Uterus (tissue), 4 donors: ENCODE results near the gene GRIPAP1. TPM values are rescaled to one million over a fixed set of nuclear protein-coding genes. Genes with fewer than 3 reads are reported as not detected.
A peak's percentile ranks its signal among the peaks of the same experiment; 100 is the strongest.

Experiments
- DNase-seq, 2 donors: peaks; one replicate each; pipeline ENCODE4 v3.0.0-alpha.2; 2019 to 2020
- H3K27ac ChIP-seq, 2 donors: fragments of 200-600 bp; sonication (generic); 1 replicate in 1 of 2; 2 replicates in 1 of 2; pipeline ENCODE4 v1.5.1; 2016 to 2018
- H3K27me3 ChIP-seq, 2 donors: fragments of 200-600 bp; sonication (generic); one replicate each; pipeline ENCODE4 v1.5.1; 2018 to 2019; ENCODE audit warnings: control low read depth in 1 of 2
- H3K36me3 ChIP-seq, 2 donors: fragments of 200-600 bp; sonication (generic); one replicate each; pipeline ENCODE4 v1.5.1; 2019; ENCODE audit warnings: control low read depth in 1 of 2
- H3K4me1 ChIP-seq, 2 donors: fragments of 200-600 bp; sonication (generic); one replicate each; pipeline ENCODE4 v1.5.1; 2018 to 2019; ENCODE audit warnings: control low read depth in 1 of 2
- H3K4me3 ChIP-seq, 2 donors: fragments of 200-600 bp; sonication (generic); 1 replicate in 1 of 2; 2 replicates in 1 of 2; pipeline ENCODE4 v1.5.1; 2018 to 2019; ENCODE audit warnings: mild to moderate bottlenecking in 1 of 2
- H3K9me3 ChIP-seq, 2 donors: fragments of 200-600 bp; sonication (generic); one replicate each; pipeline ENCODE4 v1.5.1; 2019; ENCODE audit warnings: control low read depth in 1 of 2
- POLR2A ChIP-seq, 2 donors: fragments of 450-650 bp; IDR thresholded peaks; one replicate each; pipeline ENCODE4 v1.6.1; 2016; ENCODE audit warnings: antibody characterized with exemption in 2 of 2, mild to moderate bottlenecking in 1 of 2, moderate library complexity in 1 of 2
- intact Hi-C: fragments of 100-400 bp; cut with DNase I; formaldehyde crosslinking; loops from one replicate; pipeline ENCODE4 v1.15.1; 2023; ENCODE audit warnings: low total_unique reads
- total RNA-seq, 4 donors: library from RNA; depleted of rRNA in 3 of 4; stranded (reverse); fragments of >200 nt in 3 of 4; gene quantifications; one replicate each; pipeline versions ENCODE4 v1.1.0 to v1.2.4, GENCODE V29; 2014 to 2023
- TF ChIP-seq, protein P1 (sequence below), 4 experiments: fragments of 200-600 bp in 2 of 4; fragments of 450-650 bp in 2 of 4; sonication (generic) in 2 of 4; IDR thresholded peaks; one replicate each; pipeline ENCODE4 v1.5.1; 2016 to 2019; ENCODE audit warnings: antibody characterized with exemption in 4 of 4, mild to moderate bottlenecking in 2 of 4, moderate library complexity in 1 of 4
- donor health status: DM: yes; HTN: yes; CAD: no.

The GRIPAP1 gene
- total RNA-seq, 4 donors from 2014 or later = 15.4 to 57.6 (median 22.0) TPM

DNA sequence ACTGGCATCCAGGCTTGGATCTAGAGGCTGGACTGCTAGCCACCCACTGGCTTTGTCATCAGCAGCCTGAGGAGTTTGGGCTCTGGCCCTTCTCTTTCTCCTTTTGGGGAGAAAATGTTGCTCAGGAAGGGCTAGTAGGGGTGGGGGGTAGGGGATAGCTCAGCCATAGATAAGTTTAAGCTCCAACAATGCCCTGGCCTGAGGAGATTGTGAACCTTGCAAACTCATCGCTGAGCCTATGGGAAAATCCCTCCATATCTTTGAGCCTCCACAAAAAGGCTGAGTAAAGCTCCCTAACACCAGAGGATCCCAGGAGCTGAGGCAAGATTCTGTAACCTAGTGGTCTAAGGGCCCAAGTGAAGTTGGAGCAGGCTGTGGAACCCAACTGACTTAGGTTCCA, 53.5 kb downstream of the GRIPAP1 start:
- H3K4me1 ChIP-seq = no peaks in the 10 kb centered on the region
- H3K36me3 ChIP-seq = no peaks in the 10 kb centered on the region
- no peak overlapping the region for H3K27ac ChIP-seq
- no peaks in the 10 kb centered on the region for H3K27me3 ChIP-seq
- TF ChIP-seq, protein P1, sequence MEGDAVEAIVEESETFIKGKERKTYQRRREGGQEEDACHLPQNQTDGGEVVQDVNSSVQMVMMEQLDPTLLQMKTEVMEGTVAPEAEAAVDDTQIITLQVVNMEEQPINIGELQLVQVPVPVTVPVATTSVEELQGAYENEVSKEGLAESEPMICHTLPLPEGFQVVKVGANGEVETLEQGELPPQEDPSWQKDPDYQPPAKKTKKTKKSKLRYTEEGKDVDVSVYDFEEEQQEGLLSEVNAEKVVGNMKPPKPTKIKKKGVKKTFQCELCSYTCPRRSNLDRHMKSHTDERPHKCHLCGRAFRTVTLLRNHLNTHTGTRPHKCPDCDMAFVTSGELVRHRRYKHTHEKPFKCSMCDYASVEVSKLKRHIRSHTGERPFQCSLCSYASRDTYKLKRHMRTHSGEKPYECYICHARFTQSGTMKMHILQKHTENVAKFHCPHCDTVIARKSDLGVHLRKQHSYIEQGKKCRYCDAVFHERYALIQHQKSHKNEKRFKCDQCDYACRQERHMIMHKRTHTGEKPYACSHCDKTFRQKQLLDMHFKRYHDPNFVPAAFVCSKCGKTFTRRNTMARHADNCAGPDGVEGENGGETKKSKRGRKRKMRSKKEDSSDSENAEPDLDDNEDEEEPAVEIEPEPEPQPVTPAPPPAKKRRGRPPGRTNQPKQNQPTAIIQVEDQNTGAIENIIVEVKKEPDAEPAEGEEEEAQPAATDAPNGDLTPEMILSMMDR (IDR thresholded peaks at IDR 0.05) = no peak
- no peak for TF ChIP-seq POLR2A (IDR thresholded peaks at IDR 0.05)
- no peak overlapping the region for H3K4me3 ChIP-seq
- H3K9me3 ChIP-seq = no peaks in the 10 kb centered on the region
- intact Hi-C loops = no loop called here
- no peak for DNase-seq

- Histone ChIP-seq H3K27ac (no peak overlapping the region), H3K4me3 (no peak overlapping the region), H3K36me3 (no peaks in the 10 kb centered on the region), H3K4me1 (no peaks in the 10 kb centered on the region), H3K9me3 (no peaks in the 10 kb centered on the region), H3K27me3 (no peaks in the 10 kb centered on the region)
- intact Hi-C loops = no loop called here
- TF ChIP-seq, protein P1 (IDR thresholded peaks at IDR 0.05) = peak; percentile 39 to 59 (median 48)
- TF ChIP-seq POLR2A (IDR thresholded peaks at IDR 0.05) = no peak
- DNase-seq = peak; percentile 31 to 35
Observed at GRCh38 chrX:48945517-48946348, 56.3 kb downstream of the GRIPAP1 start.

- Histone ChIP-seq H3K27ac (no peak overlapping the region), H3K9me3 (no peaks in the 10 kb centered on the region), H3K4me1 (no peaks in the 10 kb centered on the region), H3K4me3 (no peak overlapping the region), H3K36me3 (no peaks in the 10 kb centered on the region), H3K27me3 (no peaks in the 10 kb centered on the region)
- intact Hi-C loops = no loop called here
- TF ChIP-seq POLR2A (IDR thresholded peaks at IDR 0.05) = no peak
- TF ChIP-seq, protein P1 (IDR thresholded peaks at IDR 0.05) = no peak
- DNase-seq = no peak
Observed at GRCh38 chrX:48942895-48943294, 59.2 kb downstream of the GRIPAP1 start.

DNA sequence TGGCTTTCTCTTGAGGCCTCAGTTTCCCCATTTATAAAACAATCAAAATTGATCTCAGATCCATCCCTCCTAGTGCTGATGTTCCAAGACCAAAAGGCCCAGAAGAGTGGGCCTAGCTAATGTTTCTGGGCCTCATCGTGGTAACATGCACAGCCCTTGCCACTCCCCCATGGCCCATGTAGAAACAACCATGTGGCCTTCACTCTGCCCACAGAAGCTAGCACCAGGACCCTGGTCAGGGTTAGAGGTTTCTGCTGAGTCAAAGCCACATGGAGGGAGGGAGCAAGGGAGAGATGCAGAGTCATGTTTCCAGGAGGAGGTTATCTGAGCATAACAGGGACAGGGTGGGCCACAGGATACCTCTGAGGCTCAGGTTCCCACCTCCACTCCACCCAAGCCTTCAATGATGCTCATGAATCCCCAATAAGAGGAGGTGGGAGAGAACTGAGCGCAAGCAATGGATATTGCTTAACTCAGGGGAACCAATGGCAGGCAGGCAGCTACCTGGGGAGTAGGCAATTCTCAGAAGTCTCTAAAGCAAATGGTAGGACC, 61.6 kb downstream of the GRIPAP1 start:
- Histone ChIP-seq H3K27ac (no peak overlapping the region), H3K4me3 (no peak overlapping the region), H3K4me1 (no peaks in the 10 kb centered on the region), H3K36me3 (no peaks in the 10 kb centered on the region), H3K27me3 (no peaks in the 10 kb centered on the region), H3K9me3 (no peaks in the 10 kb centered on the region)
- TF ChIP-seq, protein P1 (IDR thresholded peaks at IDR 0.05) = no peak
- no peak for TF ChIP-seq POLR2A (IDR thresholded peaks at IDR 0.05)
- intact Hi-C loops = no loop called here
- no peak for DNase-seq

- Histone ChIP-seq H3K27me3 (no peaks in the 10 kb centered on the region), H3K36me3 (no peaks in the 10 kb centered on the region), H3K27ac (no peak overlapping the region), H3K9me3 (no peaks in the 10 kb centered on the region), H3K4me3 (no peak overlapping the region), H3K4me1 (no peaks in the 10 kb centered on the region)
- intact Hi-C loops = no loop called here
- TF ChIP-seq, protein P1 (IDR thresholded peaks at IDR 0.05) = no peak
- no peak for TF ChIP-seq POLR2A (IDR thresholded peaks at IDR 0.05)
- DNase-seq = no peak
Observed at GRCh38 chrX:48939524-48940228, 62.4 kb downstream of the GRIPAP1 start.
